ENCODE data around the gene KRT1.
"Not testable (repeated sequence)": the region's sequence is repeated elsewhere in the genome, so short reads cannot be mapped to it uniquely, and the experiment has no call there.

The KRT1 gene

DNA sequence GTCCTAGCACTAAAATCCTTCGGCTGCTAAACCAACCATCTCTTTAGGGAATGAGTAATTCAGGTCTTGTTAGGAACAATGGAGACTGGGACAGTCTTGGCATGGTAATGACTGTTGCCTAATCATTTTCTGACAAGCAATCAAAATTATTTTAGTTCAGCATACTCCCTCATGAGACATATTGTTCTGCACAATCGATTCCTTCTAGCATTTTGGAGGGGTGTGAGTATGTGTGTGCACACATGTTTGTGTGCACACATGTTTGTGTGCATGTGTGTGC is 2.1 kb upstream of the KRT1 start:
- DNase-seq (ENCODE audit: low spot score), result no peak

DNA sequence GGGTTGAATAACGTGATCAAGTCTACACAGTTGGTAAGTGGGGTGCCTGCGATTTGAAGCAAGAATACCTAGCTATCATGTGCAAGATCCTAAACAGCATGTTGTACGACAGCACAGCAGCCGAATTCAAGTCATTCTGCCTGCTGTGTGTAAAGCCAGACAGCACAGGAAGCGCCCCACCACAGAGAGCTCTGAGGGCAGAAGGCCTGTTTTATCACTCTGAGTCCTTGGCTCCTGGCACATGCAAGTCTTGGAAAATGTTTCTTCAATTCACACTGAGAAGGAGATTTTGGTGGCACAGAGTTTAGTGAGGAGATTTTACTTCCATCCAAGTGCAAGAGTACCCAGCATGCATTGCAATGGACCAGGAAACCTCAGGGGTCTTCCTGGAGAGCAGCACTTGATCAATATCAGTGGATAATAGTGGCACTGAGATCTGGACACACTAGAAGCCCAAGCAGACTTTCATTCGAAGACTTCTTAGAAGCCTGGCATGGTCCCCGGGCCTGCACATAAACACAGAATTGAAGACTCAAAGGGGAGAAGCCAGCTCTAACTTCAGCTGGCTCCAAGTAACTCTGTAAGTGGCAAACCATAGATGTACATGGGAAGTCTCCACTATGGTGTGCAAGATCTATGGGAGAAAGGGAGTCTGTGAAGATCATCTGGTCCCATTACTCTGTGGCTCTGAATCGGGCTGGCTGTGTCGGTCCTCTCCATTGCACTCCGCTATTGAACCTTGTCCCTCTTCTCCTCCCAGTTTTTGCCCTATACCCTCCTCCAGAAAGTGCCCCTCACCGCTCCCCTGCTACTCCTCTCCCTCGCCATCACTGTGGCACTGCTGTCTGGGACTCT is 1.5 kb upstream of the KRT1 start:
- no peak for DNase-seq (ENCODE audit: low spot score)

DNA sequence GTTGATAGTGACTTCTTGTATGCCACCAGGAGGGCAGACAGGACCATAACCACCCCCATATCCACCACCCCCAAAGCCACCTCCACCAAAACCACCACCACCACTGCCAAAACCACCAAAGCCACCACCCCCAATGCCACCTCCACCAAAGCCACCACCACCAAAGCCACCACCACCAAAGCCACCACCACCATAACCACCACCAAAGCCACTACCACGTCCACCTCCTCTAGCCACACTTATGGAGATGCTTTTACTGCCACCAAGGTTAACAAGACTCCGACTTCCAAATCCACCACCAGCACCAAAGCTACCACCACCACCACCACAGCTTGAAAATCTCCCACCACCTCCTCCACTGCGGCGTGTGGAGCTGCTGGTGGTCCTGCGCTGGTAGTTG is 332 bp downstream of the KRT1 start:
- DNase-seq (ENCODE audit: low spot score), result no peak

DNA sequence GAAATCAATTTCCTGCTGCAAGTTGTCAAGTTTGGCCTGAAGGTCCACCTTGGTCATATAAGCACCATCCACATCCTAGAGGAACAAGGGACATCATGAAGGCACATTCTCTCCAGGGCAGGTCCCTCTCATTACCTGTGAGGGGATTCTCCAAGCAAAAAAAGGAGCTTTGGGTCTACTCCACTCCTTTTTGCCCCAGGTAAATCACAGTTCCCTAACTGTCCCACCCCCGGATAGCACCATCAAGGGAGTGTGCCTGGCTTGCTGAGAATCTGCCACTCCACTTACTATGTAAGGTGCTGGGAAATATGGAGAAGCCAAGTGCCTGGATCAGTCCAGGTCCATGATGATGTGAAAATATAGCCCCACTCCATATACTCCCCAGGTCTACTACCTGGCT is 2.5 kb downstream of the KRT1 start:
- no peak for DNase-seq (ENCODE audit: low spot score)

DNA sequence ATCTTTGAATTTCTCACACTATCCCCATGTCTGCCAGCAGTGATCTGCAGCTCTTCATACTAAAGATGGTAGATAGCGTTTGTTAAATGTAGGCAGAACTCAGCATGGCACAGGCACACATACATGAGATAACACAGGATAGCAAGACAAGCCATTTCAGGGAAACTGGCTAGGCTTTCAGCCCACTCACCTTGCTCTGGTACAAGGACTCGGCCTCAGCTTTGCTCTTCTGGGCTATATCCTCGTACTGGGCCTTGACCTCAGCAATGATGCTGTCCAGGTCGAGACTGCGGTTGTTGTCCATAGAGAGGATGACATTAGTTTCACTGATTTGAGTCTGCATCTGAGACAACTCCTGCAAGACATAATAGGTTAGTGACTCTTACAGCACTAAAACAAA is 3.1 kb downstream of the KRT1 start:
- no peak for DNase-seq (ENCODE audit: low spot score)

DNA sequence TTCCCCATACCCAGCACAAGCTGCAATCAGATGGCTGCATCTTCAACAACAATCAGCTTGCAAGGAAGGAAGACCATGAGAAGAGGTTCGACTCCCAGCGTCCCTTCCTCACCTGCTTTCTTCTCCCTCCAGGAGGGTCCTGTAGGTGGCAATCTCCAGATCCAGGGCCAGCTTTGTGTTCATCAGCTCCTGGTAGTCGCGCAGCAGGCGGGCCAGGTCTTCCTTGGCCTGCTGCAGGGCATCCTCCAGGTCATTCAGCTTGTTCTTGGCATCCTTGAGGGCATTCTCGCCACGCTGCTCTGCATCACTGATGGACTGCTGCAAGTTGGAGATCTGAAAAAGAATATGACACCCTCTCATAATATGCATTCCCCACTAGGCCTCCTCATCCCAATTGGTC is 4.0 kb downstream of the KRT1 start:
- no peak for DNase-seq (ENCODE audit: low spot score)

DNA sequence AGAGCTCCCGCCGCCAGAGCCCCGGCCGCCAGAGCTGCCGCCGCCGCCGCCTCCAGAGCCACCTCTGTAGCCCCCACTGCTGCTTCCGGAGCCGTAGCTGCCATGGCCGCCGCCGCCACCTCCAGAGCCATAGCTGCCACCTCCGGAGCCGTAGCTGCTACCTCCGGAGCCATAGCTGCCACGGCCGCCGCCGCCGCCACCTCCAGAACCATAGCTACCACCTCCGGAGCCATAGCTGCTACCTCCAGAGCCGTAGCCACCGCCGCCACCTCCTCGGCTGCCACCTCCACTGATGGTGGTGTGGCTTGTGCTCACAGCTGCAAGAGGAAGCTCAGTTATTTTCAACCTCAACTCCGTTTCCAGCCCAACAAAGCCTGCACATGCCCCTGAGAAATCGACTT is 4.9 kb downstream of the KRT1 start:
- no peak for DNase-seq (ENCODE audit: low spot score)

DNA sequence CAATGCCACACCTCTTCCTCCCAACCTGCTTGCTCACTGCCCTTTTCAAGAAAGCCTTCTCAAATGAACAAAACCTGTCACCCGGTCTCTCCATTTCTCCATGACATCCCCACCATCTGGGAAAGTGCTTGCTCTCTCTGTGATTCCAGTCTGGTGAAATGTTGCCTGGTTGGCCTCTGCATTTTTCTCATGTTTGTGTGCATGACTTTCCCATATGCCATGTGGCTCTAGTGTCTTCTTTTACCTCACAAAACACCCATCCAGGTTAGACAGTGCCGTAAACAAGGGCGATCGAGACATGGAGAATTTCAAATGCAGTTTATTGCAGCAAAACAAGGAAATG is 5.8 kb downstream of the KRT1 start:
- DNase-seq (ENCODE audit: low spot score), result no peak

DNA sequence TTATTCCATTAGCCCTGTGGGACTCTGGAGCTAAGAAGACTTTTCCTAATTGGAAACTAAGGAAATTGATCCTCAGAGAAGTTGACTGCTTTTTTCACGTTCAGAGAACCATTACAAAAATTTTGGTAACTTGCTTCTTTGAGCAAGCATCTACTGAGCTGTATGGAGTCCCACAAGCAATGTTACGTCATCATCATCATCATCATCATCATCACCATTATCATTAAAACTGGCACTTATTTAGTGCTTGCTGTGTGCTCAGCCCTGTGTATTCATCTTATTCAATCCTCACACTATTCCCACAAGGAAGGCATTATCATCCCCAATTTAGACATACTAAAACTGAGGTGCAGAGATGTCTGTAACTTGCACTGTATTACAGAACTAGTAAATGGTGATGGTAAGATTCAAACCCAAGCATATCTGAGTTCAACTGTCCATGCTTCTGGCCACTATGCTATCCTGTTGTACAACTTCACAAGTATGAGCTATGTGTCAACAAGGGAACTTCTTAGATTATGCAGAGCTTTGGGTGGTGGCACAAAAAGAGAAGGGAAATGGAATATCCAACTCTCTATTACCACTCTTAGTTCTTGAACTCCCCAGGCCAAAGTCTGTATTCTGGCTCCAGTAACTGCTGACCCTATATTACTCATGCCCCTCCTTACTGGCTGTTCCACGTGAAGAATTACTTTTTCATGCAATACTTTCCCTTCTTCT is 6.3 kb downstream of the KRT1 start:
- no peak for DNase-seq (ENCODE audit: low spot score)

DNA sequence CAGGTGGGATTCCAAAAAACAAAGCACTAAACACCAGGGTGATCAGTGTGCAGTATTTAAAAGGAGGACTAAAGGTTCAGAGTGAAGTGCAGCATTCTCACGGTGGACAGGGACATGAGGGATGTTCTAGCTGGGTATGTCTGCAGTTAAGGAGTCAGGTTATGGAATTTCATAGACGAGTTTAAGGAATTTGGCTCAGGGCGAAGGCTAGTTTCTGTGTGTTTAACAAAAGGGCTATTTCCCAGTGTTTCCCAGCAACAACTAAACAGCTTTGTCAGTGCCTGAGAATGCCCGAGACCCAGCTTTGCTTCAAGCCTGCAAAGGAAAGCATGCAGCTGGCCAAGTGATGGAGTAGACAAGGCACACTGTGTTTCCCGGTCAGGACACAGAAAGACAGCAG is 7.0 kb downstream of the KRT1 start:
- DNase-seq (ENCODE audit: low spot score), result no peak

DNA sequence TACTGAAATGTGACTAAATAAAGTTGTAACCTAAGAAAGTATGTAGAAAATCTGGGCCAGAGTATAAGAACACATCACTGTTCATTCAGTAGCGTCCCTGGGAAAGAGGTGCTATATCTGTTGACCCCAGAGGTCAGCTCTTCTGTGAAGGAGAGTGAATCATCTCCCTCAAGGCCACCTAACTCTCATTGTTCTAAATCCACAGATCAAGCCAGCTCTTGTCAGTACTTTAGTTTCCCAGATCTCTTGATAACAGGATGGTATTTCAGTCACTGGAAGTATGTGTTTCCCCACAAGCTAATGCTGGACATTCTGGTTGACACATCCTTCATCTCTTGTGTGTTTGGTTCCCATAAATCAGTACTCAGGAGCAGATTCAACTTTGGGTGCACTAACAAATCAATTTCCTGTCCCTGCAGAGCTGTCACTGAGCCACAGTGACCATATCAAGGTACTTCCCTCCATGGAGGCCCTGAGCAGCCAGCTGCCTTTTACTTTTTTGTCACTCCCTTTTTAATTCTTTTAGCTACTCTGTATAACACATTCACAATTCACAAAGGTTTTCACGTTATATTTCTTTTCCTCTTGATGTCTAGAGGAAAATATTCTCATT is 7.8 kb downstream of the KRT1 start:
- no peak for DNase-seq (ENCODE audit: low spot score)

DNA sequence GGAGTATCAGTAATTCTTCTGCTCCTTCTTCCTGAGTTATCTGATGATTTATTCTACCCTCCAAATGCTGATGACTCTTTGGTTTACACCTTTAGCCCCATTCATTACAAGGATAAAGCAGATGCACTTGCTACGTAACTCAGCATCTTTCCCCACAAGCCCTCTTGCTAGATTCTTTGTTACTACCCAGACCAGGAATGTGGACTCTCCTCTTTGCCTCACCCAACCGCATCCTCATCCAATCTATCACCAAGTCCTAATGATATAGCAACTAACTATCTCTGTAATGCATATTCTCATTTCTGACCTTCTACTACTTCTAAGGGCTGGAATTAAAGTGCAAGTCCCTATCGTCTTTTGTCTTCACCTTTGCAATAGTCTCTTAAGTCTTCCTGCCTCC is 9.2 kb downstream of the KRT1 start:
- DNase-seq (ENCODE audit: low spot score), result no peak

DNA sequence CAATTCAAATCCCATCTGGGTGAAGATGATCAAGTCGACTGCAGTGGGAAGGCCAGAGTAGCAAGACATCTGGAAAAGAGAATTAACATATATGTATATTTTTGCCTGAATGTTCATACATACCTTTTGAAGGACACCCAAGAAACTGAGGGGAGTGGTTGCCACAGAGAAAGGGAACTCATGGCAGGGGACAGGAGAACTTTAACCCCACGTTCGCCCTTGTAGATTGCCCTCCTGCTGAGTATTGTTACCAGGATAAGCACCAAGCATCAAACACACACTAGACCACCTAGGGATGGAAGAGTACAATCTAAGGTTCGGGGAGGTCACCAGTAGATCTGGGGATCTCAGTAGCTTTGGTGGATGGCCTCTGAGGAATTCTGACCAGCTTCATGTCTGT is 9.7 kb downstream of the KRT1 start:
- no peak for DNase-seq (ENCODE audit: low spot score)

DNA sequence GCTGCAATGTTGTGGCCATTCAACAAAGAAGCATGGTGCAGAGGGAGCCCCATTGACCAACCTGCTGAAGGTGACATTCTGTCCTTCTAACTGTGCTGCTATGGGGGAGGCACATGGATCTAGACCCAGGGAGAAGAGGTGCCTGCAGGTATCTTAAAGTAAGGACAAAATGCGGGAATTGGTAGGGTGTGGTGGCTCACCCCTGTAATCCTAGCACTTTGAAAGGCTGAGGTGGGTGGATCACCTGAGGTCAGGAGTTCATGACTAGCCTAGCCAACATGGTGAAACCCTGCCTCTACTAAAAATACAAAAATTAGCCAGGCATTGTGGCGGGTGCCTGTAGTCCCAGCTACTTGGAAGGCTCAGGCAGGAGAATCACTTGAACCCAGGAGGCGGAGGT is 10.3 kb downstream of the KRT1 start:
- DNase-seq (ENCODE audit: low spot score), result not testable (repeated sequence)

DNA sequence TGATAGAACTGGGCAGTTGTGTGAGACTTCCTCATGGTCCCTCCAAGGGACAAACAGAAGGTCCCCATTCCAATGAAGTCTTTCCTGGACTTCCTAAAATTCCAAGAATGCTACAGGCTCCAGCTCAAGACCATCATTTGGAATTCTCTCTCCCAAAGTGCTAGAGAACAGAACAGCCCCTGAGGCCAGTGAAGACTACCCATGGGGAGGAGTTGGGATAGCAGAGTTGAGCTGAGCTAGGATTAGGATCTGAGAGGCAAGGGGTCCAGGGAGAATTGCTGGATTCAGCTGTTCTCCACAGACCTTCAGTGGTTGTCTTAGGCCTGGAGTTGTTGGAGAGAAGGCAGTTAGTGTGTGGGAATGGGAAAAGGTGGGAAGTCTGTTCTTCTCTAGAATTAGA is 10.8 kb downstream of the KRT1 start:
- no peak for DNase-seq (ENCODE audit: low spot score)

DNA sequence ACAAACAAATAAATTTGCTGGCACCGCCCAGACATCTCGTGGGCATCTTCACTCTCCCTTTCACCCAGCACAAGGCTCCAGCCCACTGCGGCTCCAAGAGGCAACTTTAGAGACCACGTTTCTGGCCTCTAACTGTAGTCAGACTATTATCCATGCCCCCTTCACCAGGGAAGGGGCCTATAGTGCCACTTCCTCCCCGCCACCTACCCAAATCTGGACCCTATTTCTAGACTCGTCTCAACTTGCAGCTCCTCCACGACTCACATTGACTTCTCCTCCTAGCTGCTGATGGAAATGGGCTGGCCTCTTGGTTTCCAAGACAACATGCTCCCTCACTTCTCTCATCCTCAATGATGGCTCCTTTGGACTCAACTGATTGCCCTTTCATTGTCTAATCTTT is 12.3 kb downstream of the KRT1 start:
- DNase-seq (ENCODE audit: low spot score), result no peak

DNA sequence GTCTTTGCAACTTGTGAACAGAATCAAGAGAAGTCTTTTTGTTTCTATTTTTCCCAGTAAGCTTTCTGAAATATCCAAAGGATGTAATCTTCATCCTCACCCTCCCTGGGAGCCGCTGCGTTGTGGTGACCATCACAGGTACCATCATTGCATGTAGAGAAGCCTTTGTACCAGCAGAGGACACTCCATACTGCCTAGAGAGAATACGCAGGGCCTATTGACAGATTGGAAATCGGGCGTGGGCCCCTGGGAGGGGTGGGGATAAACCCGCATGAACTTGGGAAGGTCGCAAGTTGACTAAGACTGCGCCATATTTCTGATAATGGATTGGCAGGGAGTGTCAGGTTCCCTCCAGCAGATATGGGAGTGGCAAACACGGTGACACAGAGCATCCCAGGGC is 12.7 kb downstream of the KRT1 start:
- no peak for DNase-seq (ENCODE audit: low spot score)

DNA sequence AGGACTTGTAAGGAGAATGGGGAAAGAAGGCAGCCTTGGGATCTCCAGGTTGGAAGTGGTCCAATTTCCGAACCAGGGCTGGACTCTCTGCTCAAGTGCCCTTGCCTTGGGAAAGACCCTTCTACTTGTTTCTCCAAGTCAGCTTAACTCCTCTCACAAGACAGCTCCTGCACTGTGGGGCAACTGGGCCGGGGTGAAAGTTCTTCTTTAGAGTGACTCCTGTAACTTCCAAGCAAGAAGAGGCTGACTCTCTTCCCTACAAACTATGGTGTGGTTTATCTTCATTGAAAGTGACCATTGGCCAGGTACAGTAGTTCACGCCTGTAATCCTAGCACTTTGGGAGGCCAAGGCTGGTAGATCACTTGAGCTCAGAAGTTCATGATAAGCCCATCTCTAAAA is 13.7 kb downstream of the KRT1 start:
- DNase-seq (ENCODE audit: low spot score), result no peak

DNA sequence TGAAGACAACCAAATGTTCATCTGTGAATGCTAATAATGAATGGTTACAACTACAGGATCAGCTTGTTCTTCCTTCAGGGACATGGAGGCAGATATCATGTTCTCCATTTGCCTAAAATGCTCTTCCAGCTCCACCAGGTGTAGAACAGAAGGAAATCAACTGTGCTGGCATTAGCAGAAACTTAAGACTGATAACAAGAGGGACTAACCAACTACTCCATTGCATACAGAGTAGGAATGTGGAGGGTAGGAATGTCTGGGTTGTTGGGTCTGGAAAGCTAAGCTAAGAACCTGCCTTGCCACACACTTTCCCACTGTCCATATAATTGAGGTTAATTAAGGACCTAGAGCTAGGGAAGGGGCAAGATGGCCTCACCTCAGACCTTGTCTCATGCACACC is 16.8 kb downstream of the KRT1 start:
- no peak for DNase-seq (ENCODE audit: low spot score)

DNA sequence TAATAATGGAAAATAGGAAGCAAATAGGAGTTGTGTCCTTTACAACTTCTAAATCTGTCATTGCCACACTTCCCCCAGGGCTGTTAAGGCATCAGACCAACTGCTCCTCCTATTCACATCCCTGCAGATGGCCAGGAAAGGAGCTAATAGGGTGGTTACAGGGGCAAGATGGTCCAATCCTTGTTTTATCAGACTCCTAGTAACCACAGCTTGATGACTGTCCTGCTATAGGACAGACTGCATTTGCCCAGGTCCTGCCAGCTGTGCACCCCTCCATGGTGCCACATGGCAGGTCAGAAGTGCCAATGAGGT is 17.3 kb downstream of the KRT1 start:
- DNase-seq (ENCODE audit: low spot score), result no peak

DNA sequence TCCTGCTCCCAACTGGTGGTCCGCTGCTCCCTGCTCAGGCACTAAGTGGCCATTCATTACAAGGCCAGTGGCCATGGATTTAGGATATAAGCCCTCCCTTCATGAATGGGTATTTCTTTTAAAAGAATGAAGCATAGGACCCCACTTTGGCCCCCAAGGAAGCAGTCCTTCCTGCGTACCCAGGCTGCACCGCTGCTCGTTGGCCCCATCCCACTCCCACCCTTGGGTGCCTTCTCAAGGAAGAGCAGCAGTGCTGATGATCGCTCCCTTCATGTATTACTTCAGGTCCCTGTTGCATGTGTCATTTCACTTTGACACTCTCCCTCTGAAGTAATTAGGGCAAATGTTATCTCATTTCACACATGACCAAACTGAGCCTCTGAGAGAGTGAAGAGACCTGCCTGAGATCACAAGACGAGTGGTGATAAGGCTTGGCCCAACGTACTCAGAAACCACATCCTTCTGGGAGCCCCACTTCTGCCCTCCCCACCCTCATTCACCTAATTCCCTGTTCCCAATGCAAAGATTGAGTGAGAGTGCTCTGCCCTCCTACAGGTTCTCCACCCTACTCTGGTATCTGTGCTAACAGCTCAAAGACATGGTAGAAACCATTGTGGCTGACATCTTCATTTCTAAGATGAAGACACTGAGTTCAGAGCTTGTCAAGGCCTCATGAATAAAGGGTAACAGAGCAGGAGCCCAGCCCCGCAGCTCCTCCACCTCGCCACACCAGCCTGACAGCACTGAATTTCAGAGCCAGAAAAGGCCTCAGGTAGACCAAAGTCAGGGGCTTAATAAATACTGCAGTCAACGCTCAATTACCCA is 17.9 kb downstream of the KRT1 start:
- peak; percentile 91 for DNase-seq (ENCODE audit: low spot score)

DNA sequence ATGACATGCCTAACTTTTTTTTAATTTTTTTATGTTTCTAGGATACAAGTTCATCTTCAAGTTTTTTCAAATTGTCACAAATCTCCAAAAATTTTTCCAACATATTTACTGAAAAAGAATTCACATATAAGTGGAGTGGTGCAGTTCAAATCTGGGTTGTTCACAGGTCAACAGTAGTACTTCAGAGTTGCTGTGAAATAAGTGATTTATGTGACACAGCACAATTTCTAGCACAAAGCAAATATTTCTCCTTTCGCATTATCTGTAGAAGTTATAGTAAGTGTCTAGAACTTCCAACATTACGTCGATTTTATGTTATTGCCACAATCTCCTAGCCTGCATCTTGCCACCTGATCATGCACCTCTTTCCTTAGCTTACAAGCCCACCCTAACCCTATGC is 18.5 kb downstream of the KRT1 start:
- DNase-seq (ENCODE audit: low spot score), result peak; percentile 42

DNA sequence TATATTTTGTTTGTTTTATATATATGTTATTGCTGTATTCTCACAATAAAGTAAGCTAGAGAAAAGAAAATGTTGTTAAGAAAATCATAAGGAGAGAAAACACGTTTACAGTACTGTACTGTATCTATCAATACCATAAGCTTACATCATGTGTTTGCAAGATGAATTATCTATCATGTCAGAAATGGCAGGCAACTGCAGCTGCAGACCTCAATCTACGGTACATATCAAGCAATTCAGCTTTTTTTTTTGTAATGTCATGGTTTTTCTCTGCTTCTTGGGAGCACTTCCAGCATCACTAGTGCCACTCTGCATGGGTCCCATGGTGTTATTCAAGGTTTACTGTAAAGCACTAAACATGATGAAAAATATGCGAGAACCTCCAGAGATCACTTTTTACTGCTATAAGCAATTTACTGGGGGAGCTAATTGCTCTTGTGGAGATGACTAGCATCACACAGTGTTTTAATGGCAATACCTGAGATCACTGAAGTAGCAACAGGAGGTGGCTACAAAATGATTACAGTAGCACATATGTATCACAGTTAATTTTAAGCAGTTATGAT is 19.2 kb downstream of the KRT1 start:
- peak; percentile 82 for DNase-seq (ENCODE audit: low spot score)

Data from hematopoietic multipotent progenitor cell treated with erythropoietin and hydrocortisone succinate and interleukin-3 and kit ligand, for 15 days (in vitro differentiated cells).